CD14-positive monocyte (primary cell): ENCODE measurements around the gene CAMTA1. TPM values are rescaled to one million over a fixed set of nuclear protein-coding genes. Genes with fewer than 3 reads are reported as not detected.

ENCODE experiments used
- DNase-seq, 3 donors: peaks; one replicate each; pipeline ENCODE4 v3.0.0-alpha.2; 2011 to 2022
- H2AFZ ChIP-seq: 2 replicates; pipeline ENCODE4 v1.6.0; 2012; ENCODE audit warnings: mild to moderate bottlenecking, low read depth, low read length, inconsistent platforms; ENCODE audit not compliant: insufficient read depth, poor library complexity, severe bottlenecking
- H3K27ac ChIP-seq, 2 donors: 1 replicate in 1 of 2; 2 replicates in 1 of 2; pipeline ENCODE4 v1.5.1; 2012 to 2013; ENCODE audit warnings: low read length in 2 of 2, control low read depth in 1 of 2, inconsistent platforms in 1 of 2, low read depth in 1 of 2, mild to moderate bottlenecking in 1 of 2
- H3K27me3 ChIP-seq, 2 donors: one replicate each; pipeline versions ENCODE4 v1.6.0 to v1.6.1; 2011 to 2013; ENCODE audit warnings: low read length in 2 of 2; ENCODE audit not compliant: control insufficient read depth in 2 of 2, insufficient read depth in 2 of 2
- H3K36me3 ChIP-seq, 2 donors: replicated peaks in 1 of 2; 1 replicate in 1 of 2; 2 replicates in 1 of 2; pipeline versions ENCODE4 v1.5.1 to v1.6.1; 2012 to 2013; ENCODE audit warnings: low read length in 2 of 2, control low read depth in 1 of 2, inconsistent platforms in 1 of 2, mild to moderate bottlenecking in 1 of 2; ENCODE audit not compliant: insufficient read depth in 2 of 2, control insufficient read depth in 1 of 2
- H3K4me1 ChIP-seq, 2 donors: 1 replicate in 1 of 2; 2 replicates in 1 of 2; pipeline versions ENCODE4 v1.5.1 to v1.6.1; 2012 to 2013; ENCODE audit warnings: low read length in 2 of 2, control low read depth in 1 of 2, inconsistent platforms in 1 of 2, mild to moderate bottlenecking in 1 of 2, moderate library complexity in 1 of 2; ENCODE audit not compliant: insufficient read depth in 2 of 2, control insufficient read depth in 1 of 2
- H3K4me2 ChIP-seq: replicated peaks from 2 replicates; pipeline ENCODE3; 2012; ENCODE audit warnings: low read length, moderate library complexity, mild to moderate bottlenecking; ENCODE audit not compliant: poor library complexity, severe bottlenecking; ENCODE audit errors: extremely low read depth
- H3K4me3 ChIP-seq, 3 experiments: fragments of 200-600 bp in 1 of 3; sonication (generic) in 1 of 3; replicated peaks in 1 of 3; 1 replicate in 2 of 3; 2 replicates in 1 of 3; pipeline ENCODE4 v1.5.1; 2011 to 2013; ENCODE audit warnings: low read length in 3 of 3, mild to moderate bottlenecking in 3 of 3, control low read depth in 2 of 3, low read depth in 2 of 3, inconsistent platforms in 1 of 3, moderate library complexity in 1 of 3
- H3K79me2 ChIP-seq: 2 replicates; pipeline ENCODE4 v1.6.0; 2012; ENCODE audit warnings: mild to moderate bottlenecking, control low read depth, inconsistent platforms, low read length, moderate library complexity; ENCODE audit not compliant: insufficient read depth
- H3K9ac ChIP-seq: 2 replicates; pipeline ENCODE4 v1.6.0; 2017; ENCODE audit warnings: low read length, mild to moderate bottlenecking; ENCODE audit not compliant: insufficient read depth, poor library complexity, severe bottlenecking
- H3K9me3 ChIP-seq, 2 donors: replicated peaks in 1 of 2; 1 replicate in 1 of 2; 2 replicates in 1 of 2; pipeline versions ENCODE4 v1.5.1 to v1.6.1; 2012 to 2013; ENCODE audit warnings: low read length in 2 of 2, control low read depth in 1 of 2; ENCODE audit not compliant: control insufficient read depth in 1 of 2, insufficient read depth in 1 of 2
- H4K20me1 ChIP-seq: 2 replicates; pipeline ENCODE4 v1.6.0; 2012; ENCODE audit warnings: mild to moderate bottlenecking, low read length, control low read depth, moderate library complexity; ENCODE audit not compliant: insufficient read depth
- H3K27ac Mint-ChIP-seq, 7 donors: one replicate each; pipeline ENCODE4 v1.8.0; 2020; ENCODE audit warnings: mild to moderate bottlenecking in 7 of 7, mixed read lengths in 7 of 7, moderate library complexity in 6 of 7, inconsistent platforms in 2 of 7
- H3K27me3 Mint-ChIP-seq, 3 donors: one replicate each; pipeline ENCODE4 v1.8.0; 2021 to 2022; ENCODE audit warnings: low read depth in 3 of 3, mild to moderate bottlenecking in 3 of 3, mixed read lengths in 3 of 3, moderate library complexity in 3 of 3, inconsistent platforms in 1 of 3
- H3K36me3 Mint-ChIP-seq, 2 donors: one replicate each; pipeline ENCODE4 v1.8.0; 2020; ENCODE audit warnings: mixed read lengths in 2 of 2, inconsistent platforms in 1 of 2, mild to moderate bottlenecking in 1 of 2
- H3K4me1 Mint-ChIP-seq: one replicate; pipeline ENCODE4 v1.8.0; 2020; ENCODE audit warnings: mild to moderate bottlenecking, mixed read lengths
- H3K4me3 Mint-ChIP-seq, 2 donors: one replicate each; pipeline ENCODE4 v1.8.0; 2020; ENCODE audit warnings: mild to moderate bottlenecking in 2 of 2, mixed read lengths in 2 of 2, moderate library complexity in 1 of 2
- H3K9me3 Mint-ChIP-seq, 7 donors: one replicate each; pipeline ENCODE4 v1.8.0; 2020 to 2022; ENCODE audit warnings: mixed read lengths in 7 of 7, mild to moderate bottlenecking in 6 of 7, moderate library complexity in 6 of 7, inconsistent platforms in 2 of 7
- CTCF ChIP-seq: fragments of 200-600 bp; IDR thresholded peaks from one replicate; pipeline ENCODE4 v1.8.0; 2022; ENCODE audit warnings: antibody characterized with exemption, mild to moderate bottlenecking
- WGBS: methylation state at CpG from one replicate; pipeline ENCODE4 v1.1.5; 2013; ENCODE audit warnings: missing lambda C conversion rate; ENCODE audit not compliant: insufficient coverage; 5-methylcytosine and 5-hydroxymethylcytosine counted together
- intact Hi-C, 2 donors: fragments of 100-400 bp; cut with micrococcal nuclease; formaldehyde crosslinking; loops; one replicate each; pipeline versions ENCODE4 v1.15.0 to v1.15.1; 2023
- polyA plus RNA-seq, 3 donors: library from polyadenylated mRNA; depleted of rRNA in 1 of 3; unstranded in 2 of 3; stranded (reverse) in 1 of 3; fragments of 300-500 nt in 2 of 3; fragments of >200 nt in 1 of 3; fragmentation: Illumina TruSeq in 2 of 3; gene quantifications; 1 replicate in 2 of 3; 2 replicates in 1 of 3; pipeline ENCODE4 v1.2.3, GENCODE V29; 2012 to 2021

CAMTA1 gene
- polyA plus RNA-seq, 3 donors, result 52.0 to 89.6 (median 78.3) TPM

GRCh38 chr1:7149080-7149838 lies 364.0 kb downstream of the CAMTA1 start:
- Mint-ChIP-seq H3K27me3 (peaks cover 4 to 16% (median 5%) of the 10 kb centered on the region in 3 donors), H3K27ac (peak overlapping the region in 1 of 7 donors; percentile 7), H3K36me3 (no peaks in the 10 kb centered on the region), H3K4me1 (no peaks in the 10 kb centered on the region), H3K9me3 (no peaks in the 10 kb centered on the region), H3K4me3 (peak overlapping the region in 1 of 2 donors; percentile 9)
- TF ChIP-seq CTCF, result no peak
- H4K20me1 ChIP-seq, result no peaks in the 10 kb centered on the region
- H3K27me3 ChIP-seq, result peaks cover 0 to 3% of the 10 kb centered on the region in 2 donors
- intact Hi-C loops, result no loop called here
- WGBS, result 60% methylated on average over 23 of the region's 31 CpGs
- H3K4me2 ChIP-seq, result no peak overlapping the region
- no peak overlapping the region for H3K27ac ChIP-seq
- H3K36me3 ChIP-seq, result no peaks in the 10 kb centered on the region
- H3K4me3 ChIP-seq, result no peak overlapping the region
- H3K79me2 ChIP-seq, result no peaks in the 10 kb centered on the region
- H3K4me1 ChIP-seq, result no peaks in the 10 kb centered on the region
- H3K9me3 ChIP-seq, result no peaks in the 10 kb centered on the region
- DNase-seq, result no peak
- H2AFZ ChIP-seq, result no peak overlapping the region
- no peak overlapping the region for H3K9ac ChIP-seq

- Histone ChIP-seq H3K27me3 (peaks cover 0 to 3% of the 10 kb centered on the region in 2 donors), H3K27ac (no peak overlapping the region), H3K4me3 (no peak overlapping the region), H3K4me1 (no peaks in the 10 kb centered on the region), H3K4me2 (no peak overlapping the region), H4K20me1 (no peaks in the 10 kb centered on the region), H3K79me2 (no peaks in the 10 kb centered on the region), H2AFZ (no peak overlapping the region), H3K36me3 (no peaks in the 10 kb centered on the region), H3K9ac (no peak overlapping the region), H3K9me3 (no peaks in the 10 kb centered on the region)
- H3K27me3 Mint-ChIP-seq, result peaks cover 4 to 16% (median 5%) of the 10 kb centered on the region in 3 donors
- H3K4me3 Mint-ChIP-seq, result no peak overlapping the region
- no peak overlapping the region for H3K27ac Mint-ChIP-seq
- TF ChIP-seq CTCF, result no peak
- DNase-seq, result no peak
- no peaks in the 10 kb centered on the region for H3K4me1 Mint-ChIP-seq
- WGBS, result 63% methylated on average over 15 of the region's 19 CpGs
- no peaks in the 10 kb centered on the region for H3K9me3 Mint-ChIP-seq
- H3K36me3 Mint-ChIP-seq, result no peaks in the 10 kb centered on the region
- intact Hi-C loops, result no loop called here
Measured at GRCh38 chr1:7150724-7151280, 365.5 kb downstream of the CAMTA1 start.
